GM23338 (cell line): ENCODE data around the gene OR52N2.

Experiments used
- EZH2 ChIP-seq: fragments of 200-600 bp; sonication (generic); IDR thresholded peaks from one replicate; pipeline ENCODE4 v1.8.0; 2017; ENCODE audit warnings: antibody characterized with exemption, mild to moderate bottlenecking, low read depth; ENCODE audit not compliant: unreplicated experiment
- POLR2AphosphoS5 ChIP-seq: IDR thresholded peaks from 2 replicates; pipeline ENCODE4 v1.6.1; 2016; ENCODE audit warnings: antibody characterized with exemption, low read depth
- TF ChIP-seq, protein P1 (sequence below), 2 experiments: fragments of 200-600 bp in 1 of 2; sonication (generic) in 1 of 2; conservative IDR thresholded peaks; 2 replicates each; pipeline versions ENCODE4 v1.5.1 to v1.6.1; 2016 to 2017; ENCODE audit warnings: antibody characterized with exemption in 2 of 2, low read depth in 2 of 2, mild to moderate bottlenecking in 2 of 2, moderate library complexity in 1 of 2

GRCh38 chr11:5865826-5866225 lies 57.1 kb downstream of the OR52N2 start:
- TF ChIP-seq EZH2, result no peak
- TF ChIP-seq, protein P1, sequence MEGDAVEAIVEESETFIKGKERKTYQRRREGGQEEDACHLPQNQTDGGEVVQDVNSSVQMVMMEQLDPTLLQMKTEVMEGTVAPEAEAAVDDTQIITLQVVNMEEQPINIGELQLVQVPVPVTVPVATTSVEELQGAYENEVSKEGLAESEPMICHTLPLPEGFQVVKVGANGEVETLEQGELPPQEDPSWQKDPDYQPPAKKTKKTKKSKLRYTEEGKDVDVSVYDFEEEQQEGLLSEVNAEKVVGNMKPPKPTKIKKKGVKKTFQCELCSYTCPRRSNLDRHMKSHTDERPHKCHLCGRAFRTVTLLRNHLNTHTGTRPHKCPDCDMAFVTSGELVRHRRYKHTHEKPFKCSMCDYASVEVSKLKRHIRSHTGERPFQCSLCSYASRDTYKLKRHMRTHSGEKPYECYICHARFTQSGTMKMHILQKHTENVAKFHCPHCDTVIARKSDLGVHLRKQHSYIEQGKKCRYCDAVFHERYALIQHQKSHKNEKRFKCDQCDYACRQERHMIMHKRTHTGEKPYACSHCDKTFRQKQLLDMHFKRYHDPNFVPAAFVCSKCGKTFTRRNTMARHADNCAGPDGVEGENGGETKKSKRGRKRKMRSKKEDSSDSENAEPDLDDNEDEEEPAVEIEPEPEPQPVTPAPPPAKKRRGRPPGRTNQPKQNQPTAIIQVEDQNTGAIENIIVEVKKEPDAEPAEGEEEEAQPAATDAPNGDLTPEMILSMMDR (conservative IDR thresholded peaks at IDR 0.05; ENCODE audit: low read depth in 2 of 2), result no peak
- TF ChIP-seq POLR2AphosphoS5, result no peak
